ENCODE data around the gene PKP2. TPM values are rescaled to one million over a fixed set of nuclear protein-coding genes. Genes with fewer than 3 reads are reported as not detected.
"Not testable (repeated sequence)": the region's sequence is repeated elsewhere in the genome, so short reads cannot be mapped to it uniquely, and the experiment has no call there.

Gene PKP2
- total and polyA plus RNA-seq, 2 of the 8 experiments (the other 6 are each of a cell fraction or from before 2014, with no cell fraction given): 9.6 to 44.8 TPM

DNA sequence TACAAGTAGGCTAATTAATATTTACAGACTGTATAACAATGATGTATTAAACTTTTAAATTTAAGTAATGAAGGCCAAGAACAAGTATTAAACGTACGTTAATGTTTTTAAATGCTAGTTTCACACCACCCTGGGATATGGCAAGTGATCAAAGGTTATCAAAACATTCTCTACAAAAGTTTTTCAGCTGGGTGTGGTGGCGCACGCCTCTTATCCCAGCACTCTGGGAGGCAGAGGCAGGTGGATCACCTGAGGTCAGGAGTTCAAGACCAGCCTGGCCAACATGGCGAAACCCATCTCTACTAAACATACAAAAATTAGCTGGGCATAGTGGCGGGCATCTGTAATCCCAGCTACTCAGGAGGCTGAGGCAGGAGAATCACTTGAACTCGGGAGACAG lies 17.5 kb downstream of the PKP2 start:
- H2BK120ac ChIP-seq (replicated peaks; ENCODE audit: low read depth, low read length); H4K8ac ChIP-seq (ENCODE audit: extremely low read depth, insufficient read depth, low read length); H4K5ac ChIP-seq (ENCODE audit: insufficient read length, low read depth, low read length); H2BK12ac ChIP-seq (ENCODE audit: low read depth, low read length); H3K23me2 ChIP-seq (ENCODE audit: low read depth, low read length); H3K56ac ChIP-seq (replicated peaks; ENCODE audit: insufficient read length, low read depth, low read length); H3K4me2 ChIP-seq (ENCODE audit: insufficient read depth in 1 of 2, low read depth in 2 of 2, low read length in 2 of 2); H4K91ac ChIP-seq (replicated peaks; ENCODE audit: insufficient read length, low read length); H3K9me3 ChIP-seq (ENCODE audit: insufficient read depth in 2 of 2, low read depth in 1 of 2, low read length in 1 of 2); H2AK5ac ChIP-seq (ENCODE audit: low read depth, low read length); H2BK5ac ChIP-seq (ENCODE audit: low read depth, low read length); DNase-seq (ENCODE audit: low read depth in 1 of 2, low spot score in 2 of 2); H4K20me1 ChIP-seq (replicated peaks in 1 of 2; ENCODE audit: control insufficient read depth in 1 of 2, insufficient read depth in 2 of 2, low read length in 2 of 2); H3K4me1 ChIP-seq (replicated peaks in 1 of 4; ENCODE audit: control insufficient read depth in 3 of 4, insufficient read depth in 4 of 4, low read length in 3 of 4); H3K4me3 ChIP-seq (ENCODE audit: extremely low read depth in 1 of 4, insufficient read depth in 2 of 4, low read depth in 3 of 4, low read length in 4 of 4); H3K23ac ChIP-seq (ENCODE audit: insufficient read length); H3K14ac ChIP-seq (ENCODE audit: insufficient read length); H3K27ac ChIP-seq (ENCODE audit: low read depth, low read length); H3K79me2 ChIP-seq (ENCODE audit: control insufficient read depth in 1 of 2, insufficient read depth in 2 of 2, low read length in 2 of 2); FAIRE-seq; H2BK20ac ChIP-seq (ENCODE audit: low read length); H3K9ac ChIP-seq (replicated peaks in 1 of 4; ENCODE audit: extremely low read depth in 1 of 4, low read depth in 3 of 4, low read length in 3 of 4); H3K27me3 ChIP-seq (replicated peaks in 1 of 4; ENCODE audit: control insufficient read depth in 3 of 4, extremely low read depth in 1 of 4, insufficient read depth in 3 of 4, low read length in 3 of 4); H2AFZ ChIP-seq (ENCODE audit: low read length); H2BK15ac ChIP-seq (ENCODE audit: low read length); H3K18ac ChIP-seq (ENCODE audit: extremely low read depth, low read length); H3K4ac ChIP-seq (replicated peaks; ENCODE audit: insufficient read length, low read depth, low read length); H3K79me1 ChIP-seq (ENCODE audit: low read depth, low read length): not testable (repeated sequence)
- peaks cover 0 to 10% (median 7%) of the 10 kb centered on the region in 4 experiments; a peak in 3 of 8 replicates for H3K36me3 ChIP-seq (ENCODE audit: control insufficient read depth in 2 of 4, insufficient read depth in 4 of 4, low read length in 3 of 4)
- CTCF ChIA-PET (ENCODE audit: partially characterized antibody): interaction anchor here (0.7 kb wide), 1 partner anchor 39 kb away, joined by 3 read pairs; no protein-coding TSS in a partner anchor
- WGBS, 2 experiments (ENCODE audit: extremely low coverage in 1 of 2, insufficient coverage in 1 of 2, insufficient read length in 1 of 2, insufficient replicate concordance in 2 of 2, low coverage in 1 of 2, low lambda C conversion rate in 2 of 2, missing lambda C conversion rate in 1 of 2): 95% methylated on average over 7 of the region's 7 CpGs; no CpG with 5 or more reads in 1 of the 2 experiments
- POLR2A ChIA-PET (ENCODE audit: partially characterized antibody): interaction anchor here (0.7 kb wide), 1 partner anchor 20 kb away, joined by 4 read pairs; no protein-coding TSS in a partner anchor
